ENCODE measurements around the gene PLCB1.

- TF ChIP-seq GATA2 (IDR thresholded peaks at IDR 0.05; ENCODE audit: low read depth, low read length): no peak
- no peak for TF ChIP-seq GATA3 (IDR thresholded peaks at IDR 0.05; ENCODE audit: low read depth, low read length)
Measured at GRCh38 chr20:8724884-8725283, 592.8 kb downstream of the PLCB1 start.
